Lower leg skin (tissue), 3 donors: ENCODE measurements around the gene ACVRL1.

ENCODE experiments used
- CTCF ChIP-seq, 3 donors: fragments of 450-650 bp; IDR thresholded peaks; one replicate each; pipeline ENCODE4 v1.5.1; 2016; ENCODE audit warnings: antibody characterized with exemption in 3 of 3, mild to moderate bottlenecking in 3 of 3, moderate library complexity in 2 of 3
- POLR2A ChIP-seq, 2 donors: fragments of 450-650 bp; IDR thresholded peaks; one replicate each; pipeline ENCODE4 v1.6.1; 2016 to 2017; ENCODE audit warnings: antibody characterized with exemption in 2 of 2, mild to moderate bottlenecking in 1 of 2, moderate library complexity in 1 of 2

- TF ChIP-seq CTCF (IDR thresholded peaks at IDR 0.05) (no peak), POLR2A (IDR thresholded peaks at IDR 0.05) (no peak)
These were observed 65.6 kb downstream of the ACVRL1 start for GRCh38 chr12:51972849-51973273.
